A549 (cell line): Measurements from ENCODE around the gene MUC7. TPM values are rescaled to one million over a fixed set of nuclear protein-coding genes. Genes with fewer than 3 reads are reported as not detected.

Experiments
- ATAC-seq, 2 experiments: fragments of 200-7000 bp in 1 of 2; fragments of >200 bp in 1 of 2; cut with Nextera tagmentation in 1 of 2; cut with Tn5 transposase in 1 of 2; 3 replicates each; pipeline versions ENCODE4 v1.8.0 to v1.9.1; 2018 to 2020; ENCODE audit warnings: mild to moderate bottlenecking in 1 of 2, moderate library complexity in 1 of 2
- CTCF ChIA-PET: fragments of 300-600 bp; sonication (Branson Sonifier 250); formaldehyde crosslinking; extraction: SDS; loops from one replicate; lab custom pipeline; 2021; ENCODE audit warnings: antibody characterized with exemption, inconsistent platforms; lab: Yijun Ruan, JAX
- POLR2A ChIA-PET: fragments of 350-600 bp; formaldehyde crosslinking; extraction: SDS; loops from one replicate; lab custom pipeline; 2021; ENCODE audit warnings: antibody characterized with exemption, inconsistent platforms; lab: Yijun Ruan, JAX
- DNase-seq, 2 experiments: peaks; one replicate each; pipeline versions ENCODE4 v3.0.0 to v3.0.0-alpha.2; 2011 to 2016; ENCODE audit warnings: low read depth in 1 of 2, low spot score in 1 of 2
- FAIRE-seq: peaks from 2 replicates; lab custom pipeline; 2011; peaks lifted over from hg19 to GRCh38; lab: Jason Lieb, UNC
- H3K27ac ChIP-seq, 2 experiments: fragments of >200 bp; sonication (Bioruptor Twin); formaldehyde crosslinking; 3 replicates each; pipeline ENCODE4 v1.5.1; 2016 to 2017
- H3K4me1 ChIP-seq: fragments of >200 bp; sonication (Bioruptor Twin); formaldehyde crosslinking; 3 replicates; pipeline ENCODE4 v1.6.1; 2016
- H3K4me2 ChIP-seq: fragments of >200 bp; sonication (Bioruptor Twin); formaldehyde crosslinking; 3 replicates; pipeline ENCODE4 v1.6.1; 2016
- H3K4me3 ChIP-seq: fragments of >200 bp; sonication (Bioruptor Twin); formaldehyde crosslinking; 3 replicates; pipeline ENCODE4 v1.5.1; 2016
- H3K9me3 ChIP-seq: fragments of >200 bp; sonication (Bioruptor Twin); formaldehyde crosslinking; 3 replicates; pipeline ENCODE4 v1.6.1; 2016
- CBX2 ChIP-seq: fragments of 200-600 bp; sonication (generic); IDR thresholded peaks from 2 replicates; pipeline ENCODE4 v1.6.1; 2016; ENCODE audit warnings: low read depth, mild to moderate bottlenecking, borderline replicate concordance
- EP300 ChIP-seq, 2 experiments: fragments of >200 bp; sonication (Bioruptor Twin); formaldehyde crosslinking; IDR thresholded peaks; 2 replicates in 1 of 2; 3 replicates in 1 of 2; pipeline ENCODE4 v1.6.1; 2016 to 2017
- FOSB ChIP-seq: fragments of 250-450 bp; sonication (Bioruptor Pico); IDR thresholded peaks from 2 replicates; pipeline ENCODE4 v1.5.0; 2020; ENCODE audit warnings: mild to moderate bottlenecking, moderate library complexity
- FOSL2 ChIP-seq, 2 experiments: fragments of 450-650 bp in 1 of 2; fragments of >200 bp in 1 of 2; sonication (Bioruptor Twin) in 1 of 2; formaldehyde crosslinking; IDR thresholded peaks; 2 replicates each; pipeline versions ENCODE4 v1.5.0 to v1.6.1; 2016 to 2020; ENCODE audit warnings: mild to moderate bottlenecking in 1 of 2, moderate library complexity in 1 of 2
- GATA3 ChIP-seq: IDR thresholded peaks from 2 replicates; pipeline ENCODE4 v1.6.1; 2012; ENCODE audit warnings: borderline replicate concordance
- HEYL ChIP-seq: fragments of 250-450 bp; sonication (Bioruptor Pico); IDR thresholded peaks from 2 replicates; pipeline ENCODE4 v1.8.0; 2021; ENCODE audit warnings: mild to moderate bottlenecking, moderate library complexity
- NFE2L2 ChIP-seq: fragments of 150-350 bp; conservative IDR thresholded peaks from 2 replicates; pipeline ENCODE4 v1.6.1; 2014; ENCODE audit warnings: low read length
- NR3C1 ChIP-seq: fragments of >200 bp; sonication (Bioruptor Twin); formaldehyde crosslinking; IDR thresholded peaks from 3 replicates; pipeline ENCODE4 v1.6.1; 2017
- PHF8 ChIP-seq: fragments of 200-600 bp; sonication (generic); IDR thresholded peaks from 2 replicates; pipeline ENCODE4 v1.6.1; 2016; ENCODE audit warnings: low read depth, mild to moderate bottlenecking, antibody characterized with exemption, moderate library complexity, borderline replicate concordance
- POLR2A ChIP-seq: IDR thresholded peaks from 2 replicates; pipeline ENCODE4 v1.6.1; 2012; ENCODE audit warnings: mild to moderate bottlenecking, low read length
- RCOR1 ChIP-seq: fragments of 150-350 bp; IDR thresholded peaks from 2 replicates; pipeline ENCODE4 v1.6.1; 2014; ENCODE audit warnings: antibody characterized with exemption, low read length, low read depth
- RFX5 ChIP-seq: fragments of 450-650 bp; IDR thresholded peaks from 2 replicates; pipeline ENCODE4 v1.7.1; 2014; ENCODE audit warnings: antibody characterized with exemption, mild to moderate bottlenecking, moderate library complexity
- TP53 ChIP-seq: fragments of 250-450 bp; sonication (Bioruptor Pico); IDR thresholded peaks from 2 replicates; pipeline ENCODE4 v1.5.0; 2021; ENCODE audit warnings: mild to moderate bottlenecking, moderate library complexity
- ZC3H11A ChIP-seq: fragments of 450-650 bp; IDR thresholded peaks from 2 replicates; pipeline ENCODE4 v1.6.1; 2014; ENCODE audit warnings: antibody characterized with exemption, mild to moderate bottlenecking
- ZNF302 ChIP-seq: fragments of 250-450 bp; sonication (Bioruptor Pico); IDR thresholded peaks from 2 replicates; pipeline ENCODE4 v1.9.0; 2021; ENCODE audit warnings: inconsistent platforms, mild to moderate bottlenecking, moderate library complexity
- WGBS: methylation state at CpG from one replicate; pipeline ENCODE4 v1.1.6; 2017; ENCODE audit errors: missing lambda C conversion rate; 5-methylcytosine and 5-hydroxymethylcytosine counted together
- polyA plus RNA-seq, 4 experiments: library from polyadenylated mRNA; depleted of rRNA in 3 of 4; stranded (reverse); fragments of >200 nt; fragmentation: RNase III in 1 of 4; extraction: RNeasy Plus Mini Kit Qiagen cat#74134 plus additional on column Dnase treatment in 1 of 4; gene quantifications; 2 replicates in 3 of 4; 3 replicates in 1 of 4; pipeline ENCODE4 v1.2.3, GENCODE V29; 2011 to 2017
- TF ChIP-seq, protein P1 (sequence below): fragments of 250-450 bp; sonication (Bioruptor Pico); IDR thresholded peaks from 2 replicates; pipeline ENCODE4 v1.5.0; 2021; ENCODE audit warnings: mild to moderate bottlenecking, moderate library complexity, borderline replicate concordance
- TF ChIP-seq, protein P2 (sequence below): IDR thresholded peaks from 2 replicates; pipeline ENCODE4 v1.6.1; 2012
- TF ChIP-seq, protein P3 (sequence below): fragments of >200 bp; sonication (Bioruptor Twin); formaldehyde crosslinking; IDR thresholded peaks from 3 replicates; pipeline ENCODE4 v1.5.1; 2016

MUC7 gene
- polyA plus RNA-seq, 2 of the 4 experiments (the other 2 are of a cell fraction) = not detected

DNA sequence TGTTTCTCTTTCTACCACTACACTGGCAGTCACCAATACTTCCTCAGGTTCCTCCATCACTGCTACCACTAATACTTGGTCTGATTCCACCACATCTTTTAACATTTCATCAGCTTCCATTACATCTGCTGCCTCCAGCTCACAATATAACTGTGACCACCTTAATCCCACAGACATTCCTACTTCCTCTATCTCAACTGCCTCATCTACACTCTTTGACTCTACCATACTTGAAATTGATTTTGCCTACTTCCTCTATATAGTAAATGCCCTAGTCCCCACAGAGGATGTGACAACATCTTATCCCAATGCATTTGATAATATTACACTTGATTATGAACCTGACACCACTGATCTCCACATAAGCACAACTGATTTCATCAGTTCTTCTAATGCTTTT lies 45.2 kb upstream of the MUC7 start (continued):
- TF ChIP-seq, protein P1, sequence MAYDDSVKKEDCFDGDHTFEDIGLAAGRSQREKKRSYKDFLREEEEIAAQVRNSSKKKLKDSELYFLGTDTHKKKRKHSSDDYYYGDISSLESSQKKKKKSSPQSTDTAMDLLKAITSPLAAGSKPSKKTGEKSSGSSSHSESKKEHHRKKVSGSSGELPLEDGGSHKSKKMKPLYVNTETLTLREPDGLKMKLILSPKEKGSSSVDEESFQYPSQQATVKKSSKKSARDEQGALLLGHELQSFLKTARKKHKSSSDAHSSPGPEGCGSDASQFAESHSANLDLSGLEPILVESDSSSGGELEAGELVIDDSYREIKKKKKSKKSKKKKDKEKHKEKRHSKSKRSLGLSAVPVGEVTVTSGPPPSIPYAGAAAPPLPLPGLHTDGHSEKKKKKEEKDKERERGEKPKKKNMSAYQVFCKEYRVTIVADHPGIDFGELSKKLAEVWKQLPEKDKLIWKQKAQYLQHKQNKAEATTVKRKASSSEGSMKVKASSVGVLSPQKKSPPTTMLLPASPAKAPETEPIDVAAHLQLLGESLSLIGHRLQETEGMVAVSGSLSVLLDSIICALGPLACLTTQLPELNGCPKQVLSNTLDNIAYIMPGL (CRISPR knock-in tag) = no peak
- TF ChIP-seq RFX5 = no peak
- TF ChIP-seq, protein P2, sequence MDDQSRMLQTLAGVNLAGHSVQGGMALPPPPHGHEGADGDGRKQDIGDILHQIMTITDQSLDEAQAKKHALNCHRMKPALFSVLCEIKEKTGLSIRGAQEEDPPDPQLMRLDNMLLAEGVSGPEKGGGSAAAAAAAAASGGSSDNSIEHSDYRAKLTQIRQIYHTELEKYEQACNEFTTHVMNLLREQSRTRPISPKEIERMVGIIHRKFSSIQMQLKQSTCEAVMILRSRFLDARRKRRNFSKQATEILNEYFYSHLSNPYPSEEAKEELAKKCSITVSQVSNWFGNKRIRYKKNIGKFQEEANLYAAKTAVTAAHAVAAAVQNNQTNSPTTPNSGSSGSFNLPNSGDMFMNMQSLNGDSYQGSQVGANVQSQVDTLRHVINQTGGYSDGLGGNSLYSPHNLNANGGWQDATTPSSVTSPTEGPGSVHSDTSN = no peak
- TF ChIP-seq, all 56 proteins: peak for 0

DNA sequence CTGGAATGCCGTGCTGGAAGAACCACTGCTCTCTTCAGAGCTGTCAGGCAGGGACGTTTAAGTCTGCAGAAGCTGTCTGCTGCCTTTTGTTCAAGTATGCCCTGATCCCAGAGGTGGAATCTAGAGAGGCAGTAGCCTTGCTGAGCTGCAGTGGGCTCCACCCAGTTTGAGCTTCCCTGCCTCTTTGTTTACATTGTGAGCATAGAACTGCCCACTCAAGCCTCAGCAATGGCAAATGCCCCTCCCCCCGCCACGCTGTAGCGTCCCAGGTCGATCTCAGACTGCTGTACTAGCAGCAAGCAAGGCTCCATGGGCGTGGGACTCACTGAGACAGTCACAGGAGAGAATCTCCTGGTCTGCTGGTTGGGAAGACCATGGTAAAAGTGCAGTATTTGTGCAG lies 34.8 kb upstream of the MUC7 start:
- FAIRE-seq (no peak), DNase-seq (no peak), ATAC-seq (no peak)
- H3K4me2 ChIP-seq = no peak overlapping the region
- ChIA-PET CTCF (no interaction called here), POLR2A (no interaction called here)
- no peaks in the 10 kb centered on the region for H3K4me1 ChIP-seq
- no peaks in the 10 kb centered on the region for H3K9me3 ChIP-seq
- H3K27ac ChIP-seq = no peak overlapping the region
- no peak overlapping the region for H3K4me3 ChIP-seq
- TF ChIP-seq GATA3 (no peak), FOSB (CRISPR knock-in tag) (no peak), RFX5 (no peak), NFE2L2 (no peak), FOSL2 (IDR thresholded peaks at IDR 0.05) (no peak), FOSL2 (CRISPR knock-in tag; IDR thresholded peaks at IDR 0.05) (no peak), HEYL (no peak), ZC3H11A (no peak), ZNF302 (CRISPR knock-in tag) (no peak), PHF8 (no peak), EP300 (IDR thresholded peaks at IDR 0.05) (no peak)
- TF ChIP-seq, protein P3, sequence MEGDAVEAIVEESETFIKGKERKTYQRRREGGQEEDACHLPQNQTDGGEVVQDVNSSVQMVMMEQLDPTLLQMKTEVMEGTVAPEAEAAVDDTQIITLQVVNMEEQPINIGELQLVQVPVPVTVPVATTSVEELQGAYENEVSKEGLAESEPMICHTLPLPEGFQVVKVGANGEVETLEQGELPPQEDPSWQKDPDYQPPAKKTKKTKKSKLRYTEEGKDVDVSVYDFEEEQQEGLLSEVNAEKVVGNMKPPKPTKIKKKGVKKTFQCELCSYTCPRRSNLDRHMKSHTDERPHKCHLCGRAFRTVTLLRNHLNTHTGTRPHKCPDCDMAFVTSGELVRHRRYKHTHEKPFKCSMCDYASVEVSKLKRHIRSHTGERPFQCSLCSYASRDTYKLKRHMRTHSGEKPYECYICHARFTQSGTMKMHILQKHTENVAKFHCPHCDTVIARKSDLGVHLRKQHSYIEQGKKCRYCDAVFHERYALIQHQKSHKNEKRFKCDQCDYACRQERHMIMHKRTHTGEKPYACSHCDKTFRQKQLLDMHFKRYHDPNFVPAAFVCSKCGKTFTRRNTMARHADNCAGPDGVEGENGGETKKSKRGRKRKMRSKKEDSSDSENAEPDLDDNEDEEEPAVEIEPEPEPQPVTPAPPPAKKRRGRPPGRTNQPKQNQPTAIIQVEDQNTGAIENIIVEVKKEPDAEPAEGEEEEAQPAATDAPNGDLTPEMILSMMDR = no peak
- WGBS = 6% methylated on average over 3 of the region's 7 CpGs

DNA sequence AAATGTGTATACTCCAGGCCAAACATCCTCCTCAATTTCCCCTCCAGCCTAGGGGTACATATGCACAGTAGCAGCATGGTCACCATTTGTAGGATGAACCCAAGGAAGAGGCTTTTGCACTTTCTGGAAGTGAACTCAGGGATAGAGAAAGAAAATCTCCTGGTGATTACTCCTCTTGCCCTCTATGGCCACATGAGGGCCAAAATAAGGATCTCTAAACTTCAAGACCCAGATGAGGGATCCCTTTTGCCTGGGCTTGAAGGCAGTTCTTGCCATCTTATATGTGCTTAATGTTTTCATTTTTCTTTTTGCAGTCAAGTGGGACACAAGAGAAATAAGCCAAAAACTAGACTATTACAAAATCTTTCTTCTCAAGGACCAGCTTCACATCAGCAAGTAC lies 29.5 kb upstream of the MUC7 start:
- TF ChIP-seq POLR2A = no peak
- TF ChIP-seq, protein P2 = no peak
- TF ChIP-seq FOSB (CRISPR knock-in tag) = no peak
- TF ChIP-seq TP53 (CRISPR knock-in tag) = no peak
- no peak for TF ChIP-seq NR3C1
- no peak for TF ChIP-seq GATA3
- TF ChIP-seq, protein P3 = no peak
- no peak for TF ChIP-seq RCOR1
- TF ChIP-seq PHF8 = no peak
- no peak for TF ChIP-seq CBX2
- TF ChIP-seq, all 56 proteins: peak for 0
- no peak for ATAC-seq
- ChIA-PET POLR2A (no interaction called here), CTCF (no interaction called here)
- Histone ChIP-seq H3K27ac (no peak overlapping the region), H3K4me1 (no peaks in the 10 kb centered on the region), H3K4me2 (no peak overlapping the region), H3K9me3 (no peaks in the 10 kb centered on the region), H3K4me3 (no peak overlapping the region)
- no peak for FAIRE-seq
- no peak for DNase-seq
